T-helper 1 cell treated with Interleukin-12 subunit alpha and Interleukin-12 subunit beta and Interleukin-4 antibody, amounts not matched to agents 30 ng/mL and 1 ng/mL, for 36 hours (primary cell): Measurements from ENCODE around the gene USP1. TPM values are rescaled to one million over a fixed set of nuclear protein-coding genes. Genes with fewer than 3 reads are reported as not detected.

Source experiments
- intact Hi-C: fragments of 100-400 bp; cut with micrococcal nuclease; formaldehyde crosslinking; loops from one replicate; pipeline ENCODE4 v1.15.1; 2024
- total RNA-seq: library from RNA; stranded (reverse); gene quantifications from 2 replicates; pipeline ENCODE4 v1.2.3, GENCODE V29; 2022

USP1 gene, protein sequence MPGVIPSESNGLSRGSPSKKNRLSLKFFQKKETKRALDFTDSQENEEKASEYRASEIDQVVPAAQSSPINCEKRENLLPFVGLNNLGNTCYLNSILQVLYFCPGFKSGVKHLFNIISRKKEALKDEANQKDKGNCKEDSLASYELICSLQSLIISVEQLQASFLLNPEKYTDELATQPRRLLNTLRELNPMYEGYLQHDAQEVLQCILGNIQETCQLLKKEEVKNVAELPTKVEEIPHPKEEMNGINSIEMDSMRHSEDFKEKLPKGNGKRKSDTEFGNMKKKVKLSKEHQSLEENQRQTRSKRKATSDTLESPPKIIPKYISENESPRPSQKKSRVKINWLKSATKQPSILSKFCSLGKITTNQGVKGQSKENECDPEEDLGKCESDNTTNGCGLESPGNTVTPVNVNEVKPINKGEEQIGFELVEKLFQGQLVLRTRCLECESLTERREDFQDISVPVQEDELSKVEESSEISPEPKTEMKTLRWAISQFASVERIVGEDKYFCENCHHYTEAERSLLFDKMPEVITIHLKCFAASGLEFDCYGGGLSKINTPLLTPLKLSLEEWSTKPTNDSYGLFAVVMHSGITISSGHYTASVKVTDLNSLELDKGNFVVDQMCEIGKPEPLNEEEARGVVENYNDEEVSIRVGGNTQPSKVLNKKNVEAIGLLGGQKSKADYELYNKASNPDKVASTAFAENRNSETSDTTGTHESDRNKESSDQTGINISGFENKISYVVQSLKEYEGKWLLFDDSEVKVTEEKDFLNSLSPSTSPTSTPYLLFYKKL
- total RNA-seq = 64.5 and 65.9 TPM in 2 replicates

DNA sequence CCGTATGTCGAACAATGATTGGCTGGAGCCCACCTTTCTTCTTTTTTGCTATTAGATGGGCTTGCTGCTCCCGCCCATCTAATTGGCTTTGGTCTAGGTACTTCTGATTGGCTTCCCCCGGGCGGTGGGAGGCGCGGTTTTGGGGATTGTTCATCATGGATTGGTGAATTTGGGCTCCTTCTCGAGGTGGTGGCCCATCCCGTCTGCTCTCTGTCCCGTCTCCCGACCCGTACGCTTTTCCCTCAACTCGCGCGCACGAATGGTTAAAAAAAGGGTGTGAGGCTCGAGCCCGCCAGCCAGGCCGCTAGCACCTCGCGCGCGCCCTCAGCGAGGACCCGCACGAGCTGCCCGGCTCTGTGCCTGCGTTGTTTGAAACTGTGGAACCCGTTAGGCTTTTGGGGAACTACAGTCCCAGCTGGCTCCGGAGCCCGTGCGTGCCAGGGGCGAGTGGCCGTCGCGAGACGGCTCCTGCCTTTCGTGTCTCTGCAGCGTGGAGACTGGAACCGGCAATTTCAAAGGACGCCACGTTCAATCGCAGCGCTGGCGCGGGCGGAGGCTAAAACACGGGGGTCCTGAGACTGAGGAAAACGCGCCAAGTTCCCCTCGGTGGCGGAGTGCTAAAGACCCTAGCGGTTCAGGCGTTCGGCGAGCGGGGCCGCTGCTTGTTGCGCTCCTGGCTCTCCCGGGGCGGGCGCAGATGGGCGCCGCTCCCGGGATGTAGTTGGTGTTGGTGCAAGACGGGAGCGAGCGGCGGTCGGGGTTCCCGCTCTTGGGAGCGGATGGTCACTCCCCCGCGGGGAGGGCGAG, at the start of gene USP1:
TSS of gene USP1 (plus strand) at position 584 of the 807 bp plus-strand sequence. CDS start 2,819 bp downstream, outside the sequence.
- intact Hi-C loops = loop anchor here (1.0 to 5.0 kb wide), 11 partner anchors 12 to 1384 kb away; partner anchors contain the start of genes ALG6, ATG4C, DOCK7 and EFCAB7

DNA sequence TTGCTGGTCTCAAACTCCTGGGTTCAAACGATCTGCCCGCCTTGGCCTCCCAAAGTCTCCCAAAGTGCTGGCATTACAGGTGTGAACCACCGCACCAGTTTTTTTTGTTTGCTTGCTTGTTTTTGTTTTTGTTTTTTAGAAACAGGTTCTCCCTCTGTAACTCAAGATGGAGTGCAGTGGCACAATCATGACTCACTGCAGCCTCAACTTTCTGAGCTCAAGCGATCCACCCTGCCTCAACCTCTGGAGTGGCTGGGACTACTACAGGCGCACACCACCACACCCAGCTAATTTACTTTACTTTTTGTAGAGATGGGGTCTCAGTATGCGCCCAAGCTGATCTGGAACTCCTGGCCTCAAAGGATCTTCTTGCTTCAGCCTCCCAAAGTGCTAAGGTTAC, 47.3 kb upstream of the USP1 start:
- intact Hi-C loops = no loop called here

DNA sequence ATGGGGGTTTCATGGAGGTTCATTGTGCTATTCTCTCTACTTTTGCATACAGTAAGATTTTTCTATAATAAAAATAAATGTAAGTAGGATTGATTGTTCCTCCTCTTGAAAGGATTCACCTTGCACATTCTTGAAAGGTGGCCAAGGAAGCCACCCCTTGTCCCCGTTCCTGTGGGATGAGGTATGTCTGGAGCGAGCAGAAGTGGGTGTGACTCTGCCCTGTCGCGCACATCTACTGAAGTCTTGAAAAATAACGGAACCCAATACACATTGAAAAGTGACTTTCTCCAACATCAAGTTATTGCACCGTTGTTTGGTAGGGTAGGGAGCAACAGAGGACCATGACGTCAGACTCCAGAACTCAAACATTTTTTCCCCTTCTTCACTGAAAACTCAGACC, 46.8 kb upstream of the USP1 start:
- intact Hi-C loops = no loop called here

DNA sequence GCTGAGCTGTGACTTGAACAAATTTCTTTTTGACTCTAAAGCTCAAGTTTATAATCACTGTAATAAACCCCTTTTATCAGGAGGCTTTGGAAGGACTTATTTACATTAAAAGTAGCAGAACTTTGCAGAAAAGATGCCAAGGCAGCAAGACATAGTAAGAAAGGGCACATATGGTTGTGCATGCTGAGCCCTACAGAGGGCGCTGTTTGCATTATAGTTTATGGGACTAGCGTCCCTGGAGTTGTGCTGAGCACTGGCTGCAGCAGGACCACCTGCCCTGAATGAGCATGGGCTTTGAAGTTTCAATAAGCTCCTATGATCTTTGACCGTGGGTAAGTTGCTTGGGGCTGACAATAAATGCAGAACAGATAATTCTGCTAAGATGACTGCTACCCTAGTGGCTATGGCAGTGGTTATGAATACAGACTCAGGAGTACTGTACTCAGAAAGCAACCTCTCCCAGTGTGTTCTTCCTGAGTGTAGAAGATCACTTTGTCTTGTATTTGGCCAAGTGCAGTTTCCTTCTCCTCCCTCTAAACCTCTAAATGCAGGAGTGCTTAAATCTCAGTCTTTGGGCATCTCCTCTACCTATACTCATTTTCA, 45.4 kb upstream of the USP1 start:
- intact Hi-C loops = no loop called here

DNA sequence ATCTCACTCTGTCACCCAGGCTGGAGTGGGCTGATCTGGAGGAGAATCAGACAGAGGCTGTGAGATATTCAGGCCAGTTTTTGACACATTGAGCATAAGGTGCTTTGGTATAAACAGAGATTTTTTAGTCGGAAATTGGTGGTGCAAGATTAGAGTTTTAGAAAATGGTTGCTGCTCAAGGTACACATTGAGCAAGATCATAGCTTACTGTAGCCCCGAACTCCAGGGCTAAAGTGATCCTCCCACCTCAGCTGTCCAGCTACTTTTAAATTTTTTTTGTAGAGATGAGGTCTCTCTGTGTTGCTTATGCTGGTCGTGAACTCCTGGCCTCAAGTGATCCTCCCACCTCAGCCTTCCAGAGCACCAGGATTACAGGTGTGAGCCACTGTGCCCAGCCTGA, 43.9 kb upstream of the USP1 start:
- intact Hi-C loops = no loop called here

DNA sequence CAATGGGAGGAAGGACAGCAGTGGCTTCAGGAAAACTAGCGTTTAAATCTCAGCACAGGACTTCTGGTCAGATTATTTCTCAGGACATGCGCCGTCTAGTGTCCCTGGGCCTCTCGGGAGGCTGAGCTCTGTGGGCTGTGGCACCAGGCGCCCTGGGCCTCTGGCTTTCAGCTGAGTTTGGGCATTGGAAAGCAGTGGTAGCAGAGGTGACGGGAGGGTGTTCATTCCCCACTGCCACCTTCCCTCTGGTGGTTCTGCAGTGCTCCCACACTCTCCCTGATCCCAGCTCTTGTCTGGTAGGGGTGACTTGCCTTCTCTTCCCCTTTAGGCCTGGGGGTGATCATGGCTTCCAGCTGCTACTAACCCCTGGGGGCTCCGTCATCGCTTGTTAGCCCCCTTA, 42.2 kb upstream of the USP1 start:
- intact Hi-C loops = no loop called here

DNA sequence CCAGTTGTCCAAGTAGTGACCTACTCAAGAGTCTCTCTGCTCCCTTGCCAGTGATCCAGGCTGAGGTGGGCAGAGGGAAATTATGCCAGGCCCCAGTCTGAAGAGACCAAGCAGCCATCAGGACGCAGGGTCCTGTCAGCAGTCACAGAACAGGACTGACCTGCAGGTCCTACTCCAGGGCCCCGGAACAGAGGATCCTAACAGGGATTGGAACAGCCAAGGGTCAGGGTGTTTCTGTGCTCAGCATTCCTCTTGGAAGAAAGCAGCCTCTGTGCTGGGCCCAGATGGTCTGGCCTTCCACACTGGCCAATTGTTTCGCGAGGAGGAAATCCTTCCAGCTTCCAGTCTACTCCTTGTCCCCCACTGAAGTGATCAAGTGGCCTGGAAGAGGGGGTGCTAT, 41.6 kb upstream of the USP1 start:
- intact Hi-C loops = no loop called here

DNA sequence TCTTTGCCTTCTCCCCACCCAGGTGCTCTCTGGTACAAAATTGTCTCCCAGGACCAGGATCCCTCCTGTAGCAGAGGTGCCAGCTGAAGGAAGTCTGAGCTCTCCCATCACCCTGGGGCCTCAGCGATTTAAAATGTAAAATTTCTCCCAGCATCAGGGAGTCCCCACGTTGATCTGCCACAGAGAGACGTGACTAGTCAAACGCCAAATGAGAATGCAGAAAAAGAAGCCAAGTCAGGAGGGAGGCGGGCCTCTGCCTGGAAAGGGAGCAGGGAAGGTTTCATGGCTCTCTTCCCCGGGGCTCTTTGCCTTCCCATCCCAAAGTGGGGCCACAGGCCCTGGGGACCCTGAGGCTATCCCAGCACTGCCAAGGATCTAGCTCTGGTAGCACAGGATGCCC, 40.0 kb upstream of the USP1 start:
- intact Hi-C loops = no loop called here

DNA sequence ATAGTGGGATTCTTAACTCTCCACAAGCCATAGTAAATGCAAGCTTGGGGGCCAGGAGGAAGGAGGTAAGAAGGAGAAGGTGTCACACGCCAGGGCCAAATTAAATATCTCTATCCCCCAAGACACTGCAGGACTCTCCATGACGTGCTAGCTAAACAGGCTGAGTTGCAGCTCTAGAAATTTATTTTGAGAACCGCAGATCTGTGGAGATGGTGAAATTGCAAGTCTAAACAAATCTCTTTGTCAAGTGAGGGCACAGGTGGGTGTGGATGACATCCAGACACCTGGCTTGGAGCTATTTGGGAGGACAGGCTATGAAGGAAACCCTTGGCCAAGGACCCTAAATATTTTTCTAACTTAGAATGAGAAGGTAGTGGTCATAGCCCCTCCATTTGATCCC, 39.5 kb upstream of the USP1 start:
- intact Hi-C loops = no loop called here

DNA sequence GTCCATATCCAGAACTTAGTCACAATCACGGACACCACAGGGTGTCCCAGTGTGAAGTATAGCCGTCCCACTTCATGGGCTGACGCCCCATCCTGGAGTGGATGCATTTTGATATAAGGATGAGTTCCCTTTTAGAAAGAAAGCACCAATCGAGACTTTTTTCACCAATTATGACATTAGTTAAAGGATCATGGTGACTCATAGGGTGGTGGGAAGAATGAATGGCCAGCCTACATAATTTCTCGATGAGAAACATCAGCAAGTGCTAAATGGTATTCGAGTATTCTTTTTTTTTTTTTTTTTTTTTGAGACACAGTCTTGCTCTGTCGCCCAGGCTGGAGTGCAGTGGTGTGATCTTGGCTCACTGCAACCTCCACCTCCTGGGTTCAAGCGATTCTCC, 38.5 kb upstream of the USP1 start:
- intact Hi-C loops = no loop called here

DNA sequence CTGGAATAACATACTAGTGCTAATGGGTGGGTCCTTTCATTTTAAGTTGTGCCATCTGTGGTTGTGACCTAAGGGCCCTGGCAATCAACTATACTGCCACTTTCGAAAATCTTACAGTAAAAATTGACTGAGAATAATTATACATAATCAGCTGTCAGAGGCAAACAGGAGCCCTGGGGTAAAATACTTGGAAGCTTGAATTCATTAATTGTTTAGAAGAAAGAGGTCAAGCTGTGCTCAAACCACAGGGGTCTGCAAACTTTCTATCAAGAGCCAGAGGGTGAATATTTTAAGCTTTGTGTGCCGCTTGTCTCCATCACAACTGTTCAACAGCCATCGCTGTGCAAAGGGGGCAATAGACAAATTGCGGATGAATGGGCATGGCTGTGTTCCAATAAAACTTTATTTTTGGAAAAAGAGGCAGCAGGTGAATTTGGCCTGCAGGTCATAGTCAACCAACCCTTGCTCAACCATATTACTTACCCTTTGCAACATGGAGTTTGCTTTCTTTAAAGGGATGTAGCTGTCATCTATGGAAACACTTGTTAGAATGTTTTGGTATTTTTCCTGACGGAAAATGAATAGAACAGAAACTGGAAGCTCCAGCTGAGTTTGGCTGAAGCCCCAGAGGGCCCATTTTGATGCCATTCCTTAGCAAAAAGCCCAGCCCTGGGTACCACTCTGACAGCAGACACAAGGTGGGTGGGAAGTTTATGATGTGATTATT, 35.7 kb upstream of the USP1 start:
- intact Hi-C loops = no loop called here

DNA sequence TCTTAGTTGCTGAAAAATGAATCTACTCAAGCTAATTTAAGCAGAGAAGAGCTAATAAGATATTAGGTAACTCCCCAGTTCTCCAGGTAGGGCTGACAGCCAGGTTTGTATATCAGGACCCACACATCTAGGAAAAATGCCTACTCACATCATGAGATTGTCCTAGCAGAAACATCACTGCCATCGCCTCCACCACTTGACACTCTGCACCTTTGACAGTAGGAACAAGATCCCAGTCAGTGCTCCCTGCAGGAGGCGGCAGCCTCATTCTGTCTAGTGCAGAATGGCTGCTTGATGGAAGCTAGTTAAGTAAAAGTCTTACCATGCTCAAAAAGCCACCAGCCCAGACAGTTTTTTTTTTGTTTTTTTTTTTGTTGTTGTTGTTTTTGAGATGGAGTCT, 31.6 kb upstream of the USP1 start:
- intact Hi-C loops = no loop called here

DNA sequence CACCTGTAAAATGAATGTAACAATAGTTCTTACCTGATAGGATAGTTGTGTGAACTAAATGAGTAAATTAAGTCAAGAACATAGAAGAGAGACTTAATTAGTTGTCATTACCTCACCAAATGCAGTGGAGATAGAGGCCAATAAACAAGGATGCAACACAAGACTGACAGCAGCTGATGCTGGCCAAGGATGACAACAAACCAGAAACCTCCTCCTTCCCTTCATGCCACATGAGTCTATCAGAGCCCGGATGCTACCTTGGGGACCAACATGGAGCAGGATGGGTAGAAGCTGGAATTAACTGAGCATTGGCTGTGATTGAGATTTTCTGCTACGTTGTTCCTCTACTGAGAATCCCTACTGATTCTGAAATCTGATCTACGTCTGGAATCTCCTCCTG, 30.3 kb upstream of the USP1 start:
- intact Hi-C loops = no loop called here

DNA sequence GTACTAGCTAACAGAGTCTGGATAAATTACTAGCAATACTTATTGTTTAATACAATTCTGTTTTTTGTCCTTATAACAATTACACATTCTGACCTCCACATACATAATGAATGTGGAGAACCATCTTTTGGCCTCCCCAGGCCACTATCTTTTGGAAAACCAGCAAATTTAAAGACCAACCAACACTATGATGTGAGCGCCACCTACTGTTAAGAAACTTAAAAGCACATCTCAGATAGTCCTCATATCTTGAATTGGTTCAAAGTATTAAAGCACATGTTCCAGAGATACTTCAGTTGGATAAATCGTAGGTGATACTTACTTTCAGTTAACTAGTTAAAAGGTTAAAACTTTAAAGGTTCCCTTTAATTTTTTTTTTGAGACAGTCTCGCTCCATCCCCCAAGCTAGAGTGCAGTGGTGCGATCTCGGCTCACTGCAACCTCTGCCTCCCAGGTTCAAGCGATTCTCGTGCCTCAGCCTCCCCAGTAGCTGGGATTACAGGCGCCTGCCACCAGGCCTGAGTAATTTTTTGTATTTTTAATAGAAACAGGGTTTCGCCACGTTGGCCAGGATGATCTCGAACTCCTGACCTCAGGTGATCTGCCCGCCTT, 29.3 kb upstream of the USP1 start:
- intact Hi-C loops = loop anchor here (1.0 kb wide), 4 partner anchors 135 to 339 kb away; no protein-coding TSS in a partner anchor

DNA sequence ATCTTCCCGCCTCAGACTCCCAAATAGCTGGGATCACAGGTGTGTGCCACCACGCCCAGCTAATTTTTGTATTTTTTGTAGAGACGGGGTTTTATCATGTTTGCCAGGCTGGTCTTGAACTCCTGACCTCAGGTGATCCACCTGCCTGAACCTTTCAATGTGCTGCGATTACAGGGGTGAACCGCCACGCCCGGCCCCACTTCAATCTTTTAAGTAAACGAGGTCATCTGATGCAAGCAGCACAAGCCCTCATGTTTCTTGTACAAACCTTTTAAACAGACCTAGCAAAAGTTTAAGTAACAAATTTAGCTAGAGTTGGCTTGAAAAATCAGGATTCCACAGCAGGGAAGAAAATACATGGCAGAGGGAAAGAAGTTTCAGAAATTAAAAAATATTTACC, 21.2 kb upstream of the USP1 start:
- intact Hi-C loops = no loop called here

DNA sequence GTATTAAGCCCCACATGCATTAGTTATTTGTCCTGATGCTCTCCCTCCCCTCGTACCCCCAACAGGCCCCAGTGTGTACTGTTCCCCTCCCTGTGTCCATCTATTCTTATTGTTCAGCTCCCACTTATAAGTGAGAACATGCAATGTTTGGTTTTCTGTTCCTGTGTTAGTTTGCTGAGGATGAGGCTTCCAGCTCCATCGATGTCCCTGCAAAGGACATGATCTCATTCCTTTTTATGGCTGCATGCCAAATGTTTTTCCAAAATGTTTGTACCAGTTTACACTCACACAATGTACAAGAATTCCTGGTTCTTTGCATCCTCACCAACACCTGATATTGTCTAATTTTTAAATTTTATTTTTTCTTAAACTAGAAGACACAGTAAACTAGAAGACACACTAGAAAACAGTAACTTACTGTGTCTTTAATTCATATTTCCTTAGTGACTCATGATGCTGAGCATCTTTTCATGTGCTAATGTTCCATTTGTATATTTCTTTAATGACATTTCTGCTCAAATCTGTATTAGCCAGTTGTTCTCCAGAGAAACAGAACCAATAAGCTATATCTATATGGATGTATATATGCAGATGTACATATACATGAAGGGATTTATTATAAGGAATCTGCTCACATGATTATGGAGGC, 19.4 kb upstream of the USP1 start:
- intact Hi-C loops = no loop called here

DNA sequence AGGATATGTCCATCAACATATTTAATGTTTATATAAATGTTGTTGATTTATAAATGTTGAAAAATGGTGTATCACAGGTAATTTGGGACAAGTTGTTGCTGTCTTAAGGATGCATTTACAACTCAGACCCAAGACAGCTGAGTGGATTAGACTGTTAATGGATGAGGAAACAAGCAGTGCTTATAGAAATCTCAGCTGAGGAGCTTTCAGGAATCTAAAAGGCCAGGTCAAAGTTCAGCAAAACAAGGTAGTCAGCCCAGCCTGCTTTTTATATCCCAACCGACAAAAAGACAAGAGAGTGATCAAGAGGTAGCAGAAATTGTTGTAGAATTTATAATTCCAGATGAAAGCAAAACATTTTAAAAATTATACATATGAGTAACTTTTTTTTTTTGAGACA, 16.6 kb upstream of the USP1 start:
- intact Hi-C loops = no loop called here

DNA sequence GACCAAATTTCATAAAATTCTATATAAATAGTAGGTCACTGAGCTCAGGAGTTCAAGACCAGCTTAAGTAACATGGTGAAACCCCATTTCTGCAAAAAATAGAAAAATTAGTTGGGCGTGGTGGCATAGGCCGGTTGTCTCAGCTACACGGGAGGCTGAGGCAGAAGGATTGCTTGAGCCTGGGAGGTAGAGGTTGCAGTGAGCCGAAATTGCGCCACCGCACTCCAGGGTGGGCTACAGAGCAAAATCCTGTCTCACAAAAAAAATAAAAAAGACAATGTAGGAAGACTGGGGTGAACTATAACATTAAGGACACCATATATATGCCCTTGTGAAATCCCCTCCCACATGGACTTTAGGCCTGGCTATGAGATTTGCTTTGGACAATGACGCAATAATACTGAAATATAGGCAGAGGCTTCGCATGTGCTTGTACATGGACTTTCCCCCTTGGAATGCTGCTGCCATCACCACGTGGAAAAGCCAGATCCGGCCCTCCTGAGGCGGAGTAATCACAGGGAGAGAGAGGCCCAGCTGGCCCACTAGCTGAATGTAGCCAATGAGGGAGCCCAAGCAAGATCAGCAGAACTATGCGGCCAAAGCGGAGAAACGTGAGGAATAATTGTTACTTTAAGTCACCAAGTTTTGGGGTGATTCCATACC, 13.1 kb upstream of the USP1 start:
- intact Hi-C loops = no loop called here

DNA sequence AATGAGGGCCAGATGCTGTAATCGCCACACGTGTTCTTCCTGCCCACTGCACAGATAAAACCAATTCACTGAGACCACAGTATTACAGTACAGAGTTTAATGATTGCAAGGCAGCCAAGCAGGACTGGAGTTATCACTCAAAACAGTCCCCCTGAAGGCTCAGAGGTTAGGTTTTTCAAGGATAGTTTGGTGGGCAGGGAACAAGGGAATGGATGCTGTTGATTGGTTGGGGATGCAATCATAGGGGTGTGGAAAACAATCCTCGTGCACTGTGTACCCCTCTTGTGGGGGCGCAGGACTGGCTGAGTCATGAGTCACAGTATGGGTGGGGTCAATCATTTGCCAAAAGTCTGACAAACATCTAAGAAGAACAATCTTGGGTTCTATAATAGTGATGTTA, 12.4 kb upstream of the USP1 start:
- intact Hi-C loops = no loop called here
